ENCODE results near the gene LSM2.

Gene LSM2

GRCh38 chr6:31762356-31762755, 44.4 kb downstream of the LSM2 start, which contains the start of gene SAPCD1:
Gene SAPCD1 (plus strand): TSS chr6:31762656. CDS start chr6:31763055, 399 bp downstream.
- DNase-seq (ENCODE audit: extremely low spot score, insufficient read length, low read depth) (no peak), FAIRE-seq (no peak)

GRCh38 chr6:31761343-31761742, 45.4 kb downstream of the LSM2 start:
- FAIRE-seq (no peak), DNase-seq (ENCODE audit: extremely low spot score, insufficient read length, low read depth) (no peak)

GRCh38 chr6:31760790-31761189, 46.0 kb downstream of the LSM2 start:
- no peak for DNase-seq (ENCODE audit: extremely low spot score, insufficient read length, low read depth)
- FAIRE-seq: no peak

GRCh38 chr6:31758281-31758680, 48.5 kb downstream of the LSM2 start:
- FAIRE-seq (no peak), DNase-seq (ENCODE audit: extremely low spot score, insufficient read length, low read depth) (no peak)

- no peak for DNase-seq (ENCODE audit: extremely low spot score, insufficient read length, low read depth)
- no peak for FAIRE-seq
These were observed 53.9 kb downstream of the LSM2 start for GRCh38 chr6:31752739-31753319.

GRCh38 chr6:31750411-31751022, 56.2 kb downstream of the LSM2 start:
- DNase-seq (ENCODE audit: extremely low spot score, insufficient read length, low read depth) (no peak), FAIRE-seq (no peak)

GRCh38 chr6:31749301-31750036, 57.3 kb downstream of the LSM2 start:
- no peak for FAIRE-seq
- DNase-seq (ENCODE audit: extremely low spot score, insufficient read length, low read depth): no peak

All from GM18507 (cell line).